HEK293 (cell line): ENCODE results near the gene KCNQ1.

ENCODE experiments used
- CTCF ChIA-PET: fragments of 350-600 bp; formaldehyde crosslinking; extraction: SDS; loops from one replicate; lab custom pipeline; 2021; ENCODE audit warnings: antibody characterized with exemption; lab: Yijun Ruan, JAX
- POLR2A ChIA-PET: fragments of 300-600 bp; formaldehyde crosslinking; extraction: SDS; loops from one replicate; lab custom pipeline; 2020; ENCODE audit warnings: antibody characterized with exemption, inconsistent platforms; lab: Yijun Ruan, JAX
- H3K27ac ChIP-seq: fragments of 200-500 bp; sonication (Bioruptor generic); 2 replicates; pipeline ENCODE4 v1.5.1; 2014; ENCODE audit warnings: low read depth, low read length, control low read depth, inconsistent platforms; ENCODE audit errors: extremely low read depth
- H3K36me3 ChIP-seq, 2 experiments: fragments of 200-500 bp in 1 of 2; sonication (Bioruptor generic) in 1 of 2; 1 replicate in 1 of 2; 2 replicates in 1 of 2; pipeline ENCODE4 v1.5.1; 2014 to 2017; ENCODE audit warnings: inconsistent platforms in 2 of 2, low read length in 2 of 2; ENCODE audit not compliant: control insufficient read depth in 2 of 2, insufficient read depth in 1 of 2
- H3K4me1 ChIP-seq: fragments of 200-500 bp; sonication (Bioruptor generic); 2 replicates; pipeline ENCODE4 v1.5.1; 2014; ENCODE audit warnings: mild to moderate bottlenecking, low read length, inconsistent platforms; ENCODE audit not compliant: control insufficient read depth, insufficient read depth
- H3K4me3 ChIP-seq: 2 replicates; pipeline ENCODE4 v1.5.1; 2011; ENCODE audit warnings: low read depth, mild to moderate bottlenecking, control low read depth, low read length, moderate library complexity
- H3K9me3 ChIP-seq: fragments of 200-500 bp; sonication (Bioruptor generic); 2 replicates; pipeline ENCODE4 v1.5.1; 2014; ENCODE audit warnings: low read depth, low read length, inconsistent platforms; ENCODE audit not compliant: control insufficient read depth, insufficient read depth
- BCL11B ChIP-seq: fragments of 450-650 bp; formaldehyde crosslinking; IDR thresholded peaks from 2 replicates; pipeline ENCODE4 v1.5.1; 2016; ENCODE audit warnings: low read depth, missing biosample characterization, missing genetic modification characterization
- GLIS2 ChIP-seq: fragments of 450-650 bp; formaldehyde crosslinking; IDR thresholded peaks from 2 replicates; pipeline ENCODE4 v1.5.1; 2016; ENCODE audit warnings: missing biosample characterization, missing genetic modification characterization
- KLF8 ChIP-seq: fragments of 450-650 bp; formaldehyde crosslinking; IDR thresholded peaks from 2 replicates; pipeline ENCODE4 v1.5.1; 2016; ENCODE audit warnings: missing biosample characterization, missing genetic modification characterization
- PRDM1 ChIP-seq: fragments of 450-650 bp; formaldehyde crosslinking; IDR thresholded peaks from 2 replicates; pipeline ENCODE4; 2016; ENCODE audit warnings: missing biosample characterization, missing genetic modification characterization
- SP2 ChIP-seq: fragments of 450-650 bp; formaldehyde crosslinking; IDR thresholded peaks from 2 replicates; pipeline ENCODE4 v1.5.1; 2016; ENCODE audit warnings: missing biosample characterization, missing genetic modification characterization
- ZBTB1 ChIP-seq: fragments of 450-650 bp; formaldehyde crosslinking; IDR thresholded peaks from 2 replicates; pipeline ENCODE4 v1.5.1; 2016; ENCODE audit warnings: missing biosample characterization, missing genetic modification characterization
- ZBTB17 ChIP-seq: fragments of 450-650 bp; formaldehyde crosslinking; IDR thresholded peaks from 2 replicates; pipeline ENCODE4 v1.5.1; 2016; ENCODE audit warnings: missing biosample characterization, missing genetic modification characterization
- ZFP3 ChIP-seq: fragments of 450-650 bp; formaldehyde crosslinking; IDR thresholded peaks from 2 replicates; pipeline ENCODE4 v1.5.1; 2016; ENCODE audit warnings: low read depth, missing biosample characterization, missing genetic modification characterization
- ZIC2 ChIP-seq: fragments of 450-650 bp; formaldehyde crosslinking; IDR thresholded peaks from 2 replicates; pipeline ENCODE4 v1.5.1; 2016; ENCODE audit warnings: missing biosample characterization, missing genetic modification characterization
- ZNF138 ChIP-seq: fragments of 450-650 bp; formaldehyde crosslinking; IDR thresholded peaks from 2 replicates; pipeline ENCODE4 v1.5.1; 2016; ENCODE audit warnings: missing biosample characterization, missing genetic modification characterization, borderline replicate concordance
- ZNF140 ChIP-seq: fragments of 450-650 bp; formaldehyde crosslinking; IDR thresholded peaks from 2 replicates; pipeline ENCODE4 v1.5.1; 2016; ENCODE audit warnings: missing biosample characterization, missing genetic modification characterization
- ZNF146 ChIP-seq: fragments of 450-650 bp; formaldehyde crosslinking; IDR thresholded peaks from 2 replicates; pipeline ENCODE4 v1.5.1; 2016; ENCODE audit warnings: missing biosample characterization, missing genetic modification characterization
- ZNF211 ChIP-seq: fragments of 450-650 bp; formaldehyde crosslinking; IDR thresholded peaks from 2 replicates; pipeline ENCODE4 v1.5.1; 2016; ENCODE audit warnings: low read depth, missing biosample characterization, missing genetic modification characterization
- ZNF274 ChIP-seq, 2 experiments: fragments of 200-500 bp in 1 of 2; fragments of 450-650 bp in 1 of 2; sonication (Bioruptor generic) in 1 of 2; formaldehyde crosslinking in 1 of 2; IDR thresholded peaks; 2 replicates each; pipeline versions ENCODE4 v1.5.1 to v1.6.1; 2014 to 2016; ENCODE audit warnings: borderline replicate concordance in 1 of 2, inconsistent platforms in 1 of 2, low read length in 1 of 2, missing biosample characterization in 1 of 2, missing genetic modification characterization in 1 of 2
- ZNF416 ChIP-seq: fragments of 450-650 bp; formaldehyde crosslinking; IDR thresholded peaks from 2 replicates; pipeline ENCODE4 v1.5.1; 2016; ENCODE audit warnings: missing biosample characterization, missing genetic modification characterization
- ZNF529 ChIP-seq: fragments of 450-650 bp; formaldehyde crosslinking; IDR thresholded peaks from 2 replicates; pipeline ENCODE4 v1.5.1; 2017; ENCODE audit warnings: missing genetic modification characterization, missing biosample characterization; ENCODE audit not compliant: insufficient replicate concordance
- ZNF701 ChIP-seq: fragments of 450-650 bp; formaldehyde crosslinking; IDR thresholded peaks from 2 replicates; pipeline ENCODE4 v1.5.1; 2016; ENCODE audit warnings: missing biosample characterization, missing genetic modification characterization
- TF ChIP-seq, protein P1 (sequence below): fragments of 450-650 bp; formaldehyde crosslinking; optimal IDR thresholded peaks from 2 replicates; pipeline ENCODE3; 2016; ENCODE audit warnings: missing biosample characterization, mild to moderate bottlenecking, missing genetic modification characterization
- TF ChIP-seq, protein P2 (sequence below): fragments of 450-650 bp; formaldehyde crosslinking; IDR thresholded peaks from 2 replicates; pipeline ENCODE4 v1.5.1; 2016; ENCODE audit warnings: missing biosample characterization, missing genetic modification characterization
- TF ChIP-seq, protein P3 (sequence below): fragments of 450-650 bp; formaldehyde crosslinking; IDR thresholded peaks from 2 replicates; pipeline ENCODE4 v1.5.1; 2016; ENCODE audit warnings: missing biosample characterization, missing genetic modification characterization, low read depth
- TF ChIP-seq, protein P4 (sequence below): fragments of 450-650 bp; formaldehyde crosslinking; IDR thresholded peaks from 2 replicates; pipeline ENCODE4 v1.5.1; 2016; ENCODE audit warnings: missing biosample characterization, missing genetic modification characterization
- TF ChIP-seq, protein P5 (sequence below): fragments of 450-650 bp; formaldehyde crosslinking; IDR thresholded peaks from 2 replicates; pipeline ENCODE4 v1.5.1; 2016; ENCODE audit warnings: missing biosample characterization, missing genetic modification characterization
- TF ChIP-seq, protein P6 (sequence below): fragments of 450-650 bp; formaldehyde crosslinking; IDR thresholded peaks from 2 replicates; pipeline ENCODE4 v1.5.1; 2017; ENCODE audit warnings: missing biosample characterization, missing genetic modification characterization

The KCNQ1 gene

DNA sequence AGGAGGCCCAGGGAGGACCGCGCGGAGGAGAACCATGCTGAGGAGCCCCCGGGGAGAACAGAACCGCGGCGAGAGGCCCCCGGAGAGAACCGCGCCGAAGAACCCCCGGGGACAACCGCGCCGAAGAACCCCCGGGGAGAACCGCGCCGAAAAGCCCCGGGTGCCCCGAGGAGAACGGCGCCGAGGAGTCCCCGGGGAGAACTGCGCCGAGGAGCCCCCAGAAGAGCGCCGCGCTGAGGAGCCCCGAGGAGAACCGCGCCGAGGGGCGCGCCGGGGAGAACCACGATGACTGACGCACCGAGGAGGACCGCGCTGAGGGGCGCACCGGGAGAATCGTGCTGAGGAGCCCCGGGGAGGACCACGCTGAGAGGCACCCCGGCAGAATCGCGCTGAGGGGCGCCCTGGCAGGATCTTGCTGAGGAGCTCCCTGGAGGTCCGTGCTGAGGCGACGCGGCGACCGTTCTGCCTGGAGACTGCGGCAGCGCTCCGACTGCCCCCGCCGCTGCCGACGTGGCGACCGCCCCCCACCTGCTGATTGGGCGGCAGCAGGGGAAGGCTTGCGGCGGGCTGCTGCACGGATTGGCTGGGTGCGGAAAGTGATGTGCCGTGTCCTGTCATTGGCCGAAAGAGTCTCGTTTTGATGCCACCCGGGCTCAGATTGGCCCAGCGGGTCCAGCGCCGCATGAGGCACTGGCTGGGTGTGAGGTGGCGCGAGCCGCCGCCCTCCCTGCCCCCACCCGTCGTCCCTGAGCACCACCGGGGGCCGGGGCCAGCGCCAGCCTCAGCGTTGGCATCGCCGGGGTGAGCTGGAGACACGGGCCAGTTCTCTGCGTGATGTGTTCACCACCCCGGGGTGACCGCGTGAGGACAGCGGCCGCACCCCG is 255.0 kb downstream of the KCNQ1 start, which contains the start of gene KCNQ1OT1:
Gene KCNQ1OT1 (minus strand): TSS at position 464 of the 884 bp plus-strand sequence.
- Histone ChIP-seq H3K36me3 (peaks cover 0 to 5% of the 10 kb centered on the region in 2 experiments; a peak in 1 of 3 replicates), H3K27ac (peak within 1 kb of the TSS; percentile 75; the same call in 1 of the 2 replicates), H3K9me3 (no peaks in the 10 kb centered on the region), H3K4me3 (peak within 1 kb of the TSS; percentile 76), H3K4me1 (no peaks in the 10 kb centered on the region)
- CTCF ChIA-PET = interaction anchor here (0.9 kb wide), 1 partner anchor 284 kb away, joined by 3 read pairs; no protein-coding TSS in a partner anchor
- POLR2A ChIA-PET = interaction anchor here (0.5 to 1.3 kb wide), 20 partner anchors 8 to 299 kb away, joined by 3 to 13 read pairs (median 4); a partner anchor contains a TSS
- TF ChIP-seq, protein P1, sequence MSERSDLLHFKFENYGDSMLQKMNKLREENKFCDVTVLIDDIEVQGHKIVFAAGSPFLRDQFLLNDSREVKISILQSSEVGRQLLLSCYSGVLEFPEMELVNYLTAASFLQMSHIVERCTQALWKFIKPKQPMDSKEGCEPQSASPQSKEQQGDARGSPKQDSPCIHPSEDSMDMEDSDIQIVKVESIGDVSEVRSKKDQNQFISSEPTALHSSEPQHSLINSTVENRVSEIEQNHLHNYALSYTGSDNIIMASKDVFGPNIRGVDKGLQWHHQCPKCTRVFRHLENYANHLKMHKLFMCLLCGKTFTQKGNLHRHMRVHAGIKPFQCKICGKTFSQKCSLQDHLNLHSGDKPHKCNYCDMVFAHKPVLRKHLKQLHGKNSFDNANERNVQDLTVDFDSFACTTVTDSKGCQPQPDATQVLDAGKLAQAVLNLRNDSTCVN = peak; percentile 47
- TF ChIP-seq PRDM1 (tag by site-specific recombination) = no peak
- TF ChIP-seq ZNF138 = no peak
- TF ChIP-seq BCL11B (tag by site-specific recombination) = no peak
- TF ChIP-seq, protein P2, sequence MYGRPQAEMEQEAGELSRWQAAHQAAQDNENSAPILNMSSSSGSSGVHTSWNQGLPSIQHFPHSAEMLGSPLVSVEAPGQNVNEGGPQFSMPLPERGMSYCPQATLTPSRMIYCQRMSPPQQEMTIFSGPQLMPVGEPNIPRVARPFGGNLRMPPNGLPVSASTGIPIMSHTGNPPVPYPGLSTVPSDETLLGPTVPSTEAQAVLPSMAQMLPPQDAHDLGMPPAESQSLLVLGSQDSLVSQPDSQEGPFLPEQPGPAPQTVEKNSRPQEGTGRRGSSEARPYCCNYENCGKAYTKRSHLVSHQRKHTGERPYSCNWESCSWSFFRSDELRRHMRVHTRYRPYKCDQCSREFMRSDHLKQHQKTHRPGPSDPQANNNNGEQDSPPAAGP (tag by site-specific recombination) = no peak
- peak; percentile 91 for TF ChIP-seq GLIS2 (tag by site-specific recombination)
- TF ChIP-seq, protein P3, sequence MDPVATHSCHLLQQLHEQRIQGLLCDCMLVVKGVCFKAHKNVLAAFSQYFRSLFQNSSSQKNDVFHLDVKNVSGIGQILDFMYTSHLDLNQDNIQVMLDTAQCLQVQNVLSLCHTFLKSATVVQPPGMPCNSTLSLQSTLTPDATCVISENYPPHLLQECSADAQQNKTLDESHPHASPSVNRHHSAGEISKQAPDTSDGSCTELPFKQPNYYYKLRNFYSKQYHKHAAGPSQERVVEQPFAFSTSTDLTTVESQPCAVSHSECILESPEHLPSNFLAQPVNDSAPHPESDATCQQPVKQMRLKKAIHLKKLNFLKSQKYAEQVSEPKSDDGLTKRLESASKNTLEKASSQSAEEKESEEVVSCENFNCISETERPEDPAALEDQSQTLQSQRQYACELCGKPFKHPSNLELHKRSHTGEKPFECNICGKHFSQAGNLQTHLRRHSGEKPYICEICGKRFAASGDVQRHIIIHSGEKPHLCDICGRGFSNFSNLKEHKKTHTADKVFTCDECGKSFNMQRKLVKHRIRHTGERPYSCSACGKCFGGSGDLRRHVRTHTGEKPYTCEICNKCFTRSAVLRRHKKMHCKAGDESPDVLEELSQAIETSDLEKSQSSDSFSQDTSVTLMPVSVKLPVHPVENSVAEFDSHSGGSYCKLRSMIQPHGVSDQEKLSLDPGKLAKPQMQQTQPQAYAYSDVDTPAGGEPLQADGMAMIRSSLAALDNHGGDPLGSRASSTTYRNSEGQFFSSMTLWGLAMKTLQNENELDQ (tag by site-specific recombination) = no peak
- TF ChIP-seq ZNF140 (tag by site-specific recombination) = no peak
- TF ChIP-seq ZIC2 (tag by site-specific recombination) = peak; percentile 71
- peak; percentile 93 for TF ChIP-seq SP2 (tag by site-specific recombination)
- TF ChIP-seq ZBTB17 (tag by site-specific recombination) = no peak
- peak; percentile 54; the same call in 1 of the 2 replicates for TF ChIP-seq KLF8
- TF ChIP-seq ZBTB1 = no peak
- TF ChIP-seq ZNF146 (tag by site-specific recombination) = no peak
- TF ChIP-seq ZFP3 (tag by site-specific recombination) = no peak
- no peak for TF ChIP-seq ZNF211
- no peak for TF ChIP-seq ZNF529
- TF ChIP-seq ZNF274 (IDR thresholded peaks at IDR 0.05; ENCODE audit: low read length) = no peak
- TF ChIP-seq ZNF274 (tag by site-specific recombination; IDR thresholded peaks at IDR 0.05; ENCODE audit: borderline replicate concordance) = no peak
- TF ChIP-seq, protein P4, sequence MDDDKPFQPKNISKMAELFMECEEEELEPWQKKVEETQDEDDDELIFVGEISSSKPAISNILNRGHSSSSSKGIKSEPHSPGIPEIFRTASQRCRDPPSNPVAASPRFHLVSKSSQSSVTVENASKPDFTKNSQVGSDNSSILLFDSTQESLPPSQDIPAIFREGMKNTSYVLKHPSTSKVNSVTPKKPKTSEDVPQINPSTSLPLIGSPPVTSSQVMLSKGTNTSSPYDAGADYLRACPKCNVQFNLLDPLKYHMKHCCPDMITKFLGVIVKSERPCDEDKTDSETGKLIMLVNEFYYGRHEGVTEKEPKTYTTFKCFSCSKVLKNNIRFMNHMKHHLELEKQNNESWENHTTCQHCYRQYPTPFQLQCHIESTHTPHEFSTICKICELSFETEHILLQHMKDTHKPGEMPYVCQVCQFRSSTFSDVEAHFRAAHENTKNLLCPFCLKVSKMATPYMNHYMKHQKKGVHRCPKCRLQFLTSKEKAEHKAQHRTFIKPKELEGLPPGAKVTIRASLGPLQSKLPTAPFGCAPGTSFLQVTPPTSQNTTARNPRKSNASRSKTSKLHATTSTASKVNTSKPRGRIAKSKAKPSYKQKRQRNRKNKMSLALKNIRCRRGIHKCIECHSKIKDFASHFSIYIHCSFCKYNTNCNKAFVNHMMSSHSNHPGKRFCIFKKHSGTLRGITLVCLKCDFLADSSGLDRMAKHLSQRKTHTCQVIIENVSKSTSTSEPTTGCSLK (tag by site-specific recombination) = no peak
- TF ChIP-seq ZNF416 (tag by site-specific recombination) = no peak
- TF ChIP-seq, protein P5, sequence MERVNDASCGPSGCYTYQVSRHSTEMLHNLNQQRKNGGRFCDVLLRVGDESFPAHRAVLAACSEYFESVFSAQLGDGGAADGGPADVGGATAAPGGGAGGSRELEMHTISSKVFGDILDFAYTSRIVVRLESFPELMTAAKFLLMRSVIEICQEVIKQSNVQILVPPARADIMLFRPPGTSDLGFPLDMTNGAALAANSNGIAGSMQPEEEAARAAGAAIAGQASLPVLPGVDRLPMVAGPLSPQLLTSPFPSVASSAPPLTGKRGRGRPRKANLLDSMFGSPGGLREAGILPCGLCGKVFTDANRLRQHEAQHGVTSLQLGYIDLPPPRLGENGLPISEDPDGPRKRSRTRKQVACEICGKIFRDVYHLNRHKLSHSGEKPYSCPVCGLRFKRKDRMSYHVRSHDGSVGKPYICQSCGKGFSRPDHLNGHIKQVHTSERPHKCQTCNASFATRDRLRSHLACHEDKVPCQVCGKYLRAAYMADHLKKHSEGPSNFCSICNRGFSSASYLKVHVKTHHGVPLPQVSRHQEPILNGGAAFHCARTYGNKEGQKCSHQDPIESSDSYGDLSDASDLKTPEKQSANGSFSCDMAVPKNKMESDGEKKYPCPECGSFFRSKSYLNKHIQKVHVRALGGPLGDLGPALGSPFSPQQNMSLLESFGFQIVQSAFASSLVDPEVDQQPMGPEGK (tag by site-specific recombination) = peak; percentile 93
- 0 out of 2 replicates have a peak, but pooled peaks have one; percentile 71 for TF ChIP-seq ZNF701 (tag by site-specific recombination)
- TF ChIP-seq, protein P6, sequence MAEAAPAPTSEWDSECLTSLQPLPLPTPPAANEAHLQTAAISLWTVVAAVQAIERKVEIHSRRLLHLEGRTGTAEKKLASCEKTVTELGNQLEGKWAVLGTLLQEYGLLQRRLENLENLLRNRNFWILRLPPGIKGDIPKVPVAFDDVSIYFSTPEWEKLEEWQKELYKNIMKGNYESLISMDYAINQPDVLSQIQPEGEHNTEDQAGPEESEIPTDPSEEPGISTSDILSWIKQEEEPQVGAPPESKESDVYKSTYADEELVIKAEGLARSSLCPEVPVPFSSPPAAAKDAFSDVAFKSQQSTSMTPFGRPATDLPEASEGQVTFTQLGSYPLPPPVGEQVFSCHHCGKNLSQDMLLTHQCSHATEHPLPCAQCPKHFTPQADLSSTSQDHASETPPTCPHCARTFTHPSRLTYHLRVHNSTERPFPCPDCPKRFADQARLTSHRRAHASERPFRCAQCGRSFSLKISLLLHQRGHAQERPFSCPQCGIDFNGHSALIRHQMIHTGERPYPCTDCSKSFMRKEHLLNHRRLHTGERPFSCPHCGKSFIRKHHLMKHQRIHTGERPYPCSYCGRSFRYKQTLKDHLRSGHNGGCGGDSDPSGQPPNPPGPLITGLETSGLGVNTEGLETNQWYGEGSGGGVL (tag by site-specific recombination) = no peak
